ENCODE data around the gene ACTR3C. TPM values are rescaled to one million over a fixed set of nuclear protein-coding genes. Genes with fewer than 3 reads are reported as not detected.

ACTR3C gene
- total RNA-seq, 2 donors from 2014 or later = 10.7 to 15.1 TPM

DNA sequence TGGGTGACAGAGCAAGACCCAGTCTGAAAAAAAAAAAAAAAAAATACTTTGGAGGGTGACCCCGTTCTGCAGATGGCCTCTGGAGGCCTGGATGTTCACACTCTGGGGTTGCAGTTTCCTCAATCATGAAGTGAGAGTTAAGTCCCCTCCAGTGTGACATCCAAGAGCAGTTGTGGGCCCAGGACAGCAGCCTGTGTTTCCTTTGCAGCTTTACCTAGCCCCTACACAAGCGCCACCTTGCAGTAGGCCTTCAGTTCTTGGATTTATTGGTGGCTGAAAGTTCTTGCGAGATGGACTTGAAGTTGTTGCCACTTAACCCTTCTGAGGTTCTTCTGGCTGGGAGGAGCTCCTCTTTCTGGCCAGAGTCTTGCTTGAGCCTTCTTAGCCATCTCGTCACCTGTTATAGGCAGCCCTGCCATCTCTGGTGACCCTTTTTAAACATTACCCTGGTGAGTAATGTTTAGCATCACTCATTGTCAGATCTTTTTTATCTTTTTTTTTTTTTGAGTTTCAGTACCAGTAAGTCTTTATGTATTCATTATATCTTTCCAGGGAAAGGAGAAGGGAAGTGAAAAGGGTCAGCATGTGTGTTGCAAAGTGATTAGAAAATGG, 3.4 kb upstream of the ACTR3C start:
- no peaks in the 10 kb centered on the region for H3K27me3 ChIP-seq (replicated peaks; ENCODE audit: insufficient read depth)
- intact Hi-C loops (cut with DNase I) = no loop called here
- no peak overlapping the region for H3K4me3 ChIP-seq
- no peak for DNase-seq (ENCODE audit: low spot score)
- H3K27ac ChIP-seq = no peak overlapping the region
- H3K36me3 ChIP-seq = no peaks in the 10 kb centered on the region
- WGBS = 92% methylated on average over 4 of the region's 4 CpGs
- TF ChIP-seq, protein P1, sequence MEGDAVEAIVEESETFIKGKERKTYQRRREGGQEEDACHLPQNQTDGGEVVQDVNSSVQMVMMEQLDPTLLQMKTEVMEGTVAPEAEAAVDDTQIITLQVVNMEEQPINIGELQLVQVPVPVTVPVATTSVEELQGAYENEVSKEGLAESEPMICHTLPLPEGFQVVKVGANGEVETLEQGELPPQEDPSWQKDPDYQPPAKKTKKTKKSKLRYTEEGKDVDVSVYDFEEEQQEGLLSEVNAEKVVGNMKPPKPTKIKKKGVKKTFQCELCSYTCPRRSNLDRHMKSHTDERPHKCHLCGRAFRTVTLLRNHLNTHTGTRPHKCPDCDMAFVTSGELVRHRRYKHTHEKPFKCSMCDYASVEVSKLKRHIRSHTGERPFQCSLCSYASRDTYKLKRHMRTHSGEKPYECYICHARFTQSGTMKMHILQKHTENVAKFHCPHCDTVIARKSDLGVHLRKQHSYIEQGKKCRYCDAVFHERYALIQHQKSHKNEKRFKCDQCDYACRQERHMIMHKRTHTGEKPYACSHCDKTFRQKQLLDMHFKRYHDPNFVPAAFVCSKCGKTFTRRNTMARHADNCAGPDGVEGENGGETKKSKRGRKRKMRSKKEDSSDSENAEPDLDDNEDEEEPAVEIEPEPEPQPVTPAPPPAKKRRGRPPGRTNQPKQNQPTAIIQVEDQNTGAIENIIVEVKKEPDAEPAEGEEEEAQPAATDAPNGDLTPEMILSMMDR (IDR thresholded peaks at IDR 0.05) = no peak
- TF ChIP-seq POLR2AphosphoS5 (IDR thresholded peaks at IDR 0.05) = no peak
- TF ChIP-seq POLR2A (IDR thresholded peaks at IDR 0.05) = no peak
- H3K4me1 ChIP-seq (replicated peaks) = no peaks in the 10 kb centered on the region
- H3K9me3 ChIP-seq = no peaks in the 10 kb centered on the region

GRCh38 chr7:150325901-150326300, 2.6 kb upstream of the ACTR3C start:
- intact Hi-C loops (cut with DNase I) = no loop called here
- DNase-seq (ENCODE audit: low spot score) = no peak
- no peak overlapping the region for H3K27ac ChIP-seq
- H3K4me3 ChIP-seq = no peak overlapping the region
- 82% methylated on average over 6 of the region's 6 CpGs for WGBS
- TF ChIP-seq POLR2A (IDR thresholded peaks at IDR 0.05) = no peak
- H3K9me3 ChIP-seq = no peaks in the 10 kb centered on the region
- H3K27me3 ChIP-seq (replicated peaks; ENCODE audit: insufficient read depth) = no peaks in the 10 kb centered on the region
- H3K4me1 ChIP-seq (replicated peaks) = no peaks in the 10 kb centered on the region
- no peaks in the 10 kb centered on the region for H3K36me3 ChIP-seq

DNA sequence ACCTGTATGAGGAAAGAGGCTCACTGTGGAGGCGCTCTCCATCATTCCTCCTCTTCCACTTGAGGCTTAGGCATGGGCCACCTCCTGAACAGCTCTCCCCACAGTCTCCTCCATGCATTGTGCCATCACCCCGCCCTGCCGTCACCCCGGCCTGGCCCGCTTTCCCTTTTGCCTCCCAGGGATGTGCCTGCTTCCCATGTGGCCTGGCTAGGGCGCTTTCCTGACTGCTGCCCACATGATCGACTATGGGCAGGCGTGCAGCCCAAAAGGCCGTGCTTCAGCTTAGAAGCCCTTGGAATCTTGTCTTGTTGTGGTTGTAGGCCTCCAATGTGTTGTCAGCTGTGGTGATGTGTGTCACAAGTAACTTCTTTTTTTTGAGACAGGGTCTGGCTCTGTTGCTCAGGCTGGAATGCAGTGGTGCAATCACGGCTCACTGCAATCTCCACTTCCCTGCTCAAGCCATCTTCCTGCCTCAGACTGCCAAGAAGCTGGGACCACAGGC, 1.8 kb upstream of the ACTR3C start:
- Histone ChIP-seq H3K4me1 (replicated peaks) (no peaks in the 10 kb centered on the region), H3K9me3 (no peaks in the 10 kb centered on the region), H3K36me3 (no peaks in the 10 kb centered on the region), H3K27ac (no peak overlapping the region), H3K27me3 (replicated peaks; ENCODE audit: insufficient read depth) (no peaks in the 10 kb centered on the region), H3K4me3 (no peak overlapping the region)
- intact Hi-C loops (cut with DNase I) = no loop called here
- no peak for DNase-seq (ENCODE audit: low spot score)
- WGBS = 96% methylated on average over 10 of the region's 10 CpGs
- no peak for TF ChIP-seq POLR2A (IDR thresholded peaks at IDR 0.05)
- TF ChIP-seq POLR2AphosphoS5 (IDR thresholded peaks at IDR 0.05) = no peak
- TF ChIP-seq, protein P1 (IDR thresholded peaks at IDR 0.05) = no peak

GRCh38 chr7:150324373-150324961, 1.1 kb upstream of the ACTR3C start:
- no peaks in the 10 kb centered on the region for H3K36me3 ChIP-seq
- TF ChIP-seq, protein P1 (IDR thresholded peaks at IDR 0.05) = no peak
- no peak for TF ChIP-seq POLR2AphosphoS5 (IDR thresholded peaks at IDR 0.05)
- TF ChIP-seq POLR2A (IDR thresholded peaks at IDR 0.05) = no peak
- H3K27ac ChIP-seq = peak overlapping the region; percentile 89 to 94
- peak overlapping the region in 1 of 2 donors; percentile 84 for H3K4me3 ChIP-seq
- H3K4me1 ChIP-seq (replicated peaks) = no peaks in the 10 kb centered on the region
- intact Hi-C loops (cut with DNase I) = no loop called here
- DNase-seq (ENCODE audit: low spot score) = no peak
- H3K9me3 ChIP-seq = no peaks in the 10 kb centered on the region
- 45% methylated on average over 12 of the region's 12 CpGs for WGBS
- H3K27me3 ChIP-seq (replicated peaks; ENCODE audit: insufficient read depth) = no peaks in the 10 kb centered on the region

- H3K36me3 ChIP-seq = no peaks in the 10 kb centered on the region
- DNase-seq (ENCODE audit: low spot score) = no peak
- peak overlapping the region; percentile 89 to 94 for H3K27ac ChIP-seq
- 11% methylated on average over 16 of the region's 16 CpGs for WGBS
- no peaks in the 10 kb centered on the region for H3K4me1 ChIP-seq (replicated peaks)
- intact Hi-C loops (cut with DNase I) = no loop called here
- H3K9me3 ChIP-seq = no peaks in the 10 kb centered on the region
- TF ChIP-seq, protein P1 (IDR thresholded peaks at IDR 0.05) = no peak
- TF ChIP-seq POLR2AphosphoS5 (IDR thresholded peaks at IDR 0.05) (no peak), POLR2A (IDR thresholded peaks at IDR 0.05) (no peak)
- no peaks in the 10 kb centered on the region for H3K27me3 ChIP-seq (replicated peaks; ENCODE audit: insufficient read depth)
- H3K4me3 ChIP-seq = peak overlapping the region; percentile 74 to 84
Measured at GRCh38 chr7:150323682-150324372, 482 bp upstream of the ACTR3C start.

Data from prostate gland (tissue), 2 donors.